Right atrium auricular region (tissue), 2 donors: Measurements from ENCODE around the gene SDHAF4. TPM values are rescaled to one million over a fixed set of nuclear protein-coding genes. Genes with fewer than 3 reads are reported as not detected.
A peak's percentile ranks its signal among the peaks of the same experiment; 100 is the strongest.
"Not testable (repeated sequence)": the region's sequence is repeated elsewhere in the genome, so short reads cannot be mapped to it uniquely, and the experiment has no call there.

Experiments
- DNase-seq: peaks from one replicate; pipeline ENCODE4 v3.0.0-alpha.2; 2019; ENCODE audit warnings: low spot score
- H3K27ac ChIP-seq, 2 donors: fragments of 200-600 bp; sonication (generic); 1 replicate in 1 of 2; 2 replicates in 1 of 2; pipeline ENCODE4 v1.5.1; 2016 to 2019
- H3K27me3 ChIP-seq, 2 donors: fragments of 200-600 bp; sonication (generic); one replicate each; pipeline versions ENCODE4 v1.5.1 to v1.6.0; 2017 to 2019
- H3K36me3 ChIP-seq: fragments of 200-600 bp; sonication (generic); one replicate; pipeline ENCODE4 v1.5.1; 2016
- H3K4me1 ChIP-seq, 2 donors: fragments of 200-600 bp; sonication (generic); one replicate each; pipeline versions ENCODE4 v1.5.1 to v1.6.0; 2017 to 2019
- H3K4me3 ChIP-seq, 2 donors: fragments of 200-600 bp; sonication (generic); 1 replicate in 1 of 2; 2 replicates in 1 of 2; pipeline ENCODE4 v1.5.1; 2017 to 2019; ENCODE audit warnings: mild to moderate bottlenecking in 1 of 2, moderate library complexity in 1 of 2
- H3K9me3 ChIP-seq, 2 donors: fragments of 200-600 bp; sonication (generic); one replicate each; pipeline ENCODE4 v1.5.1; 2019
- CTCF ChIP-seq, 2 donors: fragments of 200-600 bp; sonication (generic); IDR thresholded peaks; one replicate each; pipeline ENCODE4 v1.5.1; 2019; ENCODE audit warnings: antibody characterized with exemption in 2 of 2
- total RNA-seq, 2 donors: library from RNA; depleted of rRNA; stranded (reverse); fragments of >200 nt; gene quantifications; one replicate each; pipeline ENCODE4 v1.1.0, GENCODE V29; 2016

SDHAF4 gene
- total RNA-seq, 2 donors from 2014 or later, result 8.0 to 9.4 TPM

DNA sequence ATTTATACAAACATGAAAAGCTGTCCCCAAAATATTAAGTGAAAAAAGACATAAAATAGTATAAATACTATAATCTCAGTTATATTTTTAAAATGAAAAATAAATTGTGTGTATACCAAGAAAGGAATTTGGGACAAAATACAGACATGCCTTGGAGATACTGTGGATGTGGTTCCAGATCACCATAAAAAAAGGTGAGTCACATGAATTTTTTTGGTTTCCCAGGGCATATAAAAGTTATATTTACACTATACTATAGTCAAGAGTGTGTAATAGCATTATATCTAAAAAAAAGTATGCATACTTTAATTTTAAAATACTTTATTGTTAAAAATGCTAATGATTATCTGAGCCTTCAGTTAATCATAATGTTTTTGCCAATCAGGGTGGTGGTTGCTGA lies 17.4 kb upstream of the SDHAF4 start:
- no peak overlapping the region for H3K27ac ChIP-seq
- H3K4me1 ChIP-seq, result no peaks in the 10 kb centered on the region
- no peak for DNase-seq
- no peak for TF ChIP-seq CTCF (IDR thresholded peaks at IDR 0.05)
- H3K36me3 ChIP-seq, result no peaks in the 10 kb centered on the region
- H3K27me3 ChIP-seq, result no peaks in the 10 kb centered on the region
- no peaks in the 10 kb centered on the region for H3K9me3 ChIP-seq
- no peak overlapping the region for H3K4me3 ChIP-seq

- Histone ChIP-seq H3K27ac (peak overlapping the region in 1 of 2 donors; percentile 29), H3K36me3 (no peaks in the 10 kb centered on the region), H3K9me3 (no peaks in the 10 kb centered on the region), H3K4me3 (no peak overlapping the region), H3K27me3 (no peaks in the 10 kb centered on the region), H3K4me1 (no peaks in the 10 kb centered on the region)
- TF ChIP-seq CTCF (IDR thresholded peaks at IDR 0.05), result peak in 1 of 2 donors; percentile 21
- no peak for DNase-seq
Observed at GRCh38 chr6:70551566-70551965, 15.2 kb upstream of the SDHAF4 start.

DNA sequence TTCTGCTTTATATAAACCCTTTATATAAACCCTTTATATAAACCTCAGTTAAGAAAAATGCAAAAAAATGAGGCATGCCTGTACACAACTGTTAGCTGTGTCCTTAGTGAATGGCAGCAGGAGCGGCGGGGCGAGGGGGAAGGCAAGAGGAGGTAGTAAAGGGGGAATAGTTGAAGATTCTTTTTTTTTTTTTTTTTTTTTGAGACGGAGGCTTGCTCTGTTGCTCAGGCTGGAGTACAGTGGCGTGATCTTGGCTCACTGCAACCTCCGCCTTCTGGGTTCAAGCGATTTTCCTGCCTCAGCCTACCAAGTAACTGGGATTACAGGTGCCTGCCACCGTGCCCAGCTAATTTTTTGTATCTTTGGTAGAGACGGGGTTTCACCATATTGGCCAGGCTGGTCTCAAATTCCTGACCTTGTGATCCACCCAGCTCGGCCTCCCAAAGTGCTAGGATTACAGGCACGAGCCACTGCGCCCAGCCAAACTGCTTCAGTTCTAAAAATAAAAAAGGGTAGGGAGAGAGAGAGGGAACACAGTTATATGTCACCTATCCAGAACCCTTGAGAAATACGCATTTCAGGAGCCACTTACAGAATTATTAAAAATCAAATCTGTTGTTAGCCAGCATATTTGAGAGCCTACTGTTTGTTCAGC lies 14.3 kb upstream of the SDHAF4 start:
- peak overlapping the region in 1 of 2 donors; percentile 18 for H3K4me3 ChIP-seq
- H3K9me3 ChIP-seq, H3K27me3 ChIP-seq, H3K36me3 ChIP-seq, H3K4me1 ChIP-seq, DNase-seq: not testable (repeated sequence)
- peak overlapping the region; percentile 29 to 61 for H3K27ac ChIP-seq

DNA sequence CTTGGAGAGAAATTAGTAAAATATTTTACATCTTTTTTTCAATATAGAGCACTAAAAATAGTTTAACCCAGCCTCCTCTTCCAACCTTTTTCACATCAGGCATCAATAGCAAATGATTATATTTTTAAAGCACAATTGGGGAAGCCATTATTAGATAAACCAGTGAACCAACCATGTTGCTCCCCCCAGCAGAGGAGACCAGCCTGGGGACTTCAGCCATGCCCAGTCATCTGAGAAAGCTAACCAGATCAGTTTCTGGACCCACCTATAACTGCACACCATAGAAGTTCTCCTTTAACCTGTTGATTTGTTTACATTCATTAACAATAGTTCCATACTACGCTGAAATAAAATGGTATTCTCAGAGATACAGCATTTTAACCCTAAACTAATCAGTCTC lies 13.8 kb upstream of the SDHAF4 start:
- Histone ChIP-seq H3K9me3 (no peaks in the 10 kb centered on the region), H3K36me3 (no peaks in the 10 kb centered on the region), H3K27ac (peak overlapping the region; percentile 29 to 61), H3K4me3 (no peak overlapping the region), H3K4me1 (no peaks in the 10 kb centered on the region), H3K27me3 (no peaks in the 10 kb centered on the region)
- DNase-seq, result no peak
- TF ChIP-seq CTCF (IDR thresholded peaks at IDR 0.05), result no peak

DNA sequence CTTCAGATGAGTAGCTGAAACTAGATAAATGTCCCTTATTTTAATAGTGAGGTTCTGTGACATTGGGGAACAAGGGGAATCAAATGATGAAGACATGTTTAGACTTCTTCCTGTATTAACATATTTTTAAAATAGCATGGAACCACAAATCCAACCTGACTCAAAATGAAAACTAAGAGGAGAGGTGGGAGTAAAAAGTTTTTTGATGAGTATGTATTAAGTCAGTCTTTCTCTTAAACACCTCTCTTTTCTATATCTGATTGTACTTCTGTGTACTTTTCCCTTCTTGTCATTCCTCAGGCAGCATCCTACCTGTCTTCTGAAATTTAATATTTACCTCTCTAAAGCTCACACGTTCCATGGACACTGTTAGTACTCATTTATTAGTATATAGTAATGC lies 8.7 kb upstream of the SDHAF4 start:
- Histone ChIP-seq H3K4me1 (no peaks in the 10 kb centered on the region), H3K4me3 (no peak overlapping the region), H3K27ac (no peak overlapping the region), H3K27me3 (no peaks in the 10 kb centered on the region), H3K36me3 (no peaks in the 10 kb centered on the region), H3K9me3 (no peaks in the 10 kb centered on the region)
- TF ChIP-seq CTCF (IDR thresholded peaks at IDR 0.05), result no peak
- no peak for DNase-seq

DNA sequence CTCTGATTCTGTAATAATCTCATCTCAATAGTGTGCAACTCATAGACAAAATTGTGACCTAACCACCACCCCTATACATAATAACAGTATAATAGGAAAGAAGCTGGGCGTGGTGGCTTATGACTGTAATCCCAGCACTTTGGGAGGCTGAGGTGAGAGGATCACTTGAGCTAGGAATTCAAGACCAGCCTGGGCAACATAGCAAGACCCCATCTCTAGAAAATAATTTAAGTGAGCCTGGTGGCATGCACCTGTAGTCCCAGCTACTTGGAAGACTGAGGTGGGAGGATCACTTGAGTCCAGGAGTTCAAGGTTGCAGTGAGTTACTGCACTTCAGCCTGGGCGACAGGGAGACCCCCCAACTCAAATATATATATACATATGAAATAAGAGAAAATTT lies 4.3 kb upstream of the SDHAF4 start:
- not testable (repeated sequence) for H3K27ac ChIP-seq, DNase-seq, H3K4me1 ChIP-seq, H3K9me3 ChIP-seq, H3K4me3 ChIP-seq, H3K36me3 ChIP-seq, H3K27me3 ChIP-seq

GRCh38 chr6:70563530-70563929 lies 3.2 kb upstream of the SDHAF4 start:
- no peaks in the 10 kb centered on the region for H3K9me3 ChIP-seq
- peaks cover 0 to 11% of the 10 kb centered on the region in 2 donors for H3K4me1 ChIP-seq
- no peak for DNase-seq
- no peaks in the 10 kb centered on the region for H3K27me3 ChIP-seq
- H3K4me3 ChIP-seq, result no peak overlapping the region
- no peak overlapping the region for H3K27ac ChIP-seq
- TF ChIP-seq CTCF (IDR thresholded peaks at IDR 0.05), result no peak
- H3K36me3 ChIP-seq, result no peaks in the 10 kb centered on the region
